GM12878 (cell line): ENCODE measurements around the gene HOXD10.

Source experiments
- ATF7 ChIP-seq: fragments of 450-650 bp; IDR thresholded peaks from 2 replicates; pipeline ENCODE4 v1.6.1; 2016; ENCODE audit warnings: low read depth, mild to moderate bottlenecking
- CEBPB ChIP-seq, 2 experiments: fragments of 150-350 bp in 1 of 2; IDR thresholded peaks; 2 replicates each; pipeline ENCODE4 v1.6.1; 2012 to 2014; ENCODE audit warnings: low read depth in 2 of 2, low read length in 2 of 2, borderline replicate concordance in 1 of 2, inconsistent platforms in 1 of 2
- CTCF ChIP-seq, 3 experiments: IDR thresholded peaks in 2 of 3; conservative IDR thresholded peaks in 1 of 3; 2 replicates each; pipeline ENCODE4 v1.5.1; 2011; ENCODE audit warnings: low read depth in 3 of 3, low read length in 3 of 3, mild to moderate bottlenecking in 3 of 3, control low read depth in 2 of 3, moderate library complexity in 2 of 3, inconsistent platforms in 1 of 3, mixed read lengths in 1 of 3; ENCODE audit not compliant: control insufficient read depth in 2 of 3, insufficient read depth in 1 of 3; ENCODE audit errors: extremely low read depth in 1 of 3
- KDM1A ChIP-seq: fragments of 200-600 bp; sonication (generic); IDR thresholded peaks from 2 replicates; pipeline ENCODE4 v1.6.1; 2016; ENCODE audit warnings: borderline replicate concordance
- MEF2B ChIP-seq: fragments of 450-650 bp; IDR thresholded peaks from 2 replicates; pipeline ENCODE4 v1.6.1; 2018; ENCODE audit warnings: mild to moderate bottlenecking, moderate library complexity; ENCODE audit not compliant: partially characterized antibody, poor library complexity, severe bottlenecking
- MTA2 ChIP-seq: fragments of 450-650 bp; IDR thresholded peaks from 2 replicates; pipeline ENCODE4 v1.6.1; 2016; ENCODE audit warnings: low read depth, mild to moderate bottlenecking, moderate library complexity
- POLR2A ChIP-seq: IDR thresholded peaks from 2 replicates; pipeline ENCODE4 v1.6.1; 2011; ENCODE audit warnings: low read depth, mild to moderate bottlenecking, low read length
- RAD21 ChIP-seq: IDR thresholded peaks from 2 replicates; pipeline ENCODE4 v1.6.1; 2011; ENCODE audit warnings: mild to moderate bottlenecking, low read depth, low read length, moderate library complexity; ENCODE audit not compliant: insufficient read depth
- TCF7 ChIP-seq: IDR thresholded peaks from 2 replicates; pipeline ENCODE4 v1.6.1; 2014; ENCODE audit warnings: antibody characterized with exemption, borderline replicate concordance
- USF1 ChIP-seq: IDR thresholded peaks from 2 replicates; pipeline ENCODE4 v1.6.1; 2011; ENCODE audit warnings: borderline replicate concordance, low read depth, mild to moderate bottlenecking, moderate library complexity, mixed read lengths, low read length; ENCODE audit not compliant: insufficient read depth; ENCODE audit errors: extremely low read length
- TF ChIP-seq, protein P1 (sequence below): IDR thresholded peaks from 2 replicates; pipeline ENCODE4 v1.6.1; 2012; ENCODE audit warnings: low read length, inconsistent platforms
- TF ChIP-seq, protein P2 (sequence below): fragments of 450-650 bp; formaldehyde crosslinking; IDR thresholded peaks from 2 replicates; pipeline ENCODE4 v1.4.0; 2020; ENCODE audit warnings: mild to moderate bottlenecking, moderate library complexity
- TF ChIP-seq, protein P3 (sequence below): IDR thresholded peaks from 2 replicates; pipeline ENCODE4 v1.6.1; 2011; ENCODE audit warnings: low read depth, low read length, improper control_type of control experiment, borderline replicate concordance

GRCh38 chr2:176121190-176122051 lies 4.8 kb downstream of the HOXD10 start:
- no peak for TF ChIP-seq MTA2
- TF ChIP-seq POLR2A = no peak
- TF ChIP-seq KDM1A = no peak
- no peak for TF ChIP-seq TCF7
- no peak for TF ChIP-seq USF1
- TF ChIP-seq CTCF (IDR thresholded peaks at IDR 0.05 in 2 of 3, conservative IDR thresholded peaks at IDR 0.05 in 1 of 3; ENCODE audit: control insufficient read depth in 2 of 3, extremely low read depth in 1 of 3, insufficient read depth in 1 of 3, low read depth in 3 of 3, low read length in 3 of 3) = no peak
- TF ChIP-seq ATF7 = no peak
- TF ChIP-seq, protein P1, sequence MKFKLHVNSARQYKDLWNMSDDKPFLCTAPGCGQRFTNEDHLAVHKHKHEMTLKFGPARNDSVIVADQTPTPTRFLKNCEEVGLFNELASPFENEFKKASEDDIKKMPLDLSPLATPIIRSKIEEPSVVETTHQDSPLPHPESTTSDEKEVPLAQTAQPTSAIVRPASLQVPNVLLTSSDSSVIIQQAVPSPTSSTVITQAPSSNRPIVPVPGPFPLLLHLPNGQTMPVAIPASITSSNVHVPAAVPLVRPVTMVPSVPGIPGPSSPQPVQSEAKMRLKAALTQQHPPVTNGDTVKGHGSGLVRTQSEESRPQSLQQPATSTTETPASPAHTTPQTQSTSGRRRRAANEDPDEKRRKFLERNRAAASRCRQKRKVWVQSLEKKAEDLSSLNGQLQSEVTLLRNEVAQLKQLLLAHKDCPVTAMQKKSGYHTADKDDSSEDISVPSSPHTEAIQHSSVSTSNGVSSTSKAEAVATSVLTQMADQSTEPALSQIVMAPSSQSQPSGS = no peak
- TF ChIP-seq RAD21 = no peak
- TF ChIP-seq, protein P2, sequence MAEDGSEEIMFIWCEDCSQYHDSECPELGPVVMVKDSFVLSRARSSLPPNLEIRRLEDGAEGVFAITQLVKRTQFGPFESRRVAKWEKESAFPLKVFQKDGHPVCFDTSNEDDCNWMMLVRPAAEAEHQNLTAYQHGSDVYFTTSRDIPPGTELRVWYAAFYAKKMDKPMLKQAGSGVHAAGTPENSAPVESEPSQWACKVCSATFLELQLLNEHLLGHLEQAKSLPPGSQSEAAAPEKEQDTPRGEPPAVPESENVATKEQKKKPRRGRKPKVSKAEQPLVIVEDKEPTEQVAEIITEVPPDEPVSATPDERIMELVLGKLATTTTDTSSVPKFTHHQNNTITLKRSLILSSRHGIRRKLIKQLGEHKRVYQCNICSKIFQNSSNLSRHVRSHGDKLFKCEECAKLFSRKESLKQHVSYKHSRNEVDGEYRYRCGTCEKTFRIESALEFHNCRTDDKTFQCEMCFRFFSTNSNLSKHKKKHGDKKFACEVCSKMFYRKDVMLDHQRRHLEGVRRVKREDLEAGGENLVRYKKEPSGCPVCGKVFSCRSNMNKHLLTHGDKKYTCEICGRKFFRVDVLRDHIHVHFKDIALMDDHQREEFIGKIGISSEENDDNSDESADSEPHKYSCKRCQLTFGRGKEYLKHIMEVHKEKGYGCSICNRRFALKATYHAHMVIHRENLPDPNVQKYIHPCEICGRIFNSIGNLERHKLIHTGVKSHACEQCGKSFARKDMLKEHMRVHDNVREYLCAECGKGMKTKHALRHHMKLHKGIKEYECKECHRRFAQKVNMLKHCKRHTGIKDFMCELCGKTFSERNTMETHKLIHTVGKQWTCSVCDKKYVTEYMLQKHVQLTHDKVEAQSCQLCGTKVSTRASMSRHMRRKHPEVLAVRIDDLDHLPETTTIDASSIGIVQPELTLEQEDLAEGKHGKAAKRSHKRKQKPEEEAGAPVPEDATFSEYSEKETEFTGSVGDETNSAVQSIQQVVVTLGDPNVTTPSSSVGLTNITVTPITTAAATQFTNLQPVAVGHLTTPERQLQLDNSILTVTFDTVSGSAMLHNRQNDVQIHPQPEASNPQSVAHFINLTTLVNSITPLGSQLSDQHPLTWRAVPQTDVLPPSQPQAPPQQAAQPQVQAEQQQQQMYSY (CRISPR knock-in tag) = no peak
- TF ChIP-seq MEF2B = no peak
- TF ChIP-seq, protein P3, sequence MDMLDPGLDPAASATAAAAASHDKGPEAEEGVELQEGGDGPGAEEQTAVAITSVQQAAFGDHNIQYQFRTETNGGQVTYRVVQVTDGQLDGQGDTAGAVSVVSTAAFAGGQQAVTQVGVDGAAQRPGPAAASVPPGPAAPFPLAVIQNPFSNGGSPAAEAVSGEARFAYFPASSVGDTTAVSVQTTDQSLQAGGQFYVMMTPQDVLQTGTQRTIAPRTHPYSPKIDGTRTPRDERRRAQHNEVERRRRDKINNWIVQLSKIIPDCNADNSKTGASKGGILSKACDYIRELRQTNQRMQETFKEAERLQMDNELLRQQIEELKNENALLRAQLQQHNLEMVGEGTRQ = no peak
- TF ChIP-seq CEBPB (IDR thresholded peaks at IDR 0.05; ENCODE audit: borderline replicate concordance in 1 of 2, low read depth in 2 of 2, low read length in 2 of 2) = no peak
